Measurements from ENCODE around the gene CCDC63. TPM values are rescaled to one million over a fixed set of nuclear protein-coding genes. Genes with fewer than 3 reads are reported as not detected.

The CCDC63 gene
- polyA plus RNA-seq, 1 of the 3 experiments (the other 2 are of a cell fraction) = not detected

GRCh38 chr12:110916295-110916875, 69.6 kb downstream of the CCDC63 start:
- Histone ChIP-seq H3K4me3 (ENCODE audit: low read depth in 2 of 2, low read length in 1 of 2) (no peak overlapping the region), H3K79me2 (ENCODE audit: insufficient read depth) (no peaks in the 10 kb centered on the region), H3K9ac (no peak overlapping the region), H2AFZ (ENCODE audit: low read depth) (no peak overlapping the region), H3K9me3 (no peaks in the 10 kb centered on the region), H4K20me1 (ENCODE audit: insufficient read depth) (no peaks in the 10 kb centered on the region), H3F3A (replicated peaks; ENCODE audit: insufficient read depth) (peaks cover 8% of the 10 kb centered on the region), H3K4me2 (no peak overlapping the region), H3K27ac (ENCODE audit: low read depth in 2 of 2, low read length in 1 of 2) (no peak overlapping the region), H3K4me1 (ENCODE audit: control insufficient read depth in 1 of 2, insufficient read depth in 2 of 2, low read depth in 1 of 2, low read length in 1 of 2) (peaks cover 0 to 10% of the 10 kb centered on the region in 2 experiments; a peak in 1 of 4 replicates), H3K27me3 (ENCODE audit: insufficient read depth) (no peaks in the 10 kb centered on the region), H3K9me2 (no peaks in the 10 kb centered on the region), H3K36me3 (replicated peaks in 1 of 2; ENCODE audit: control insufficient read depth in 1 of 2, insufficient read depth in 2 of 2, low read length in 1 of 2) (no peaks in the 10 kb centered on the region)
- 69% methylated on average over 3 of the region's 3 CpGs for WGBS (ENCODE audit: low lambda C conversion rate)
- no peak for TF ChIP-seq FOXJ3 (CRISPR knock-in tag; IDR thresholded peaks at IDR 0.05)
- TF ChIP-seq ELF1 (IDR thresholded peaks at IDR 0.05) = no peak
- TF ChIP-seq, protein P1, sequence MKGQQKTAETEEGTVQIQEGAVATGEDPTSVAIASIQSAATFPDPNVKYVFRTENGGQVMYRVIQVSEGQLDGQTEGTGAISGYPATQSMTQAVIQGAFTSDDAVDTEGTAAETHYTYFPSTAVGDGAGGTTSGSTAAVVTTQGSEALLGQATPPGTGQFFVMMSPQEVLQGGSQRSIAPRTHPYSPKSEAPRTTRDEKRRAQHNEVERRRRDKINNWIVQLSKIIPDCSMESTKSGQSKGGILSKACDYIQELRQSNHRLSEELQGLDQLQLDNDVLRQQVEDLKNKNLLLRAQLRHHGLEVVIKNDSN (IDR thresholded peaks at IDR 0.05; ENCODE audit: borderline replicate concordance, low read depth) = no peak
- TF ChIP-seq, protein P2, sequence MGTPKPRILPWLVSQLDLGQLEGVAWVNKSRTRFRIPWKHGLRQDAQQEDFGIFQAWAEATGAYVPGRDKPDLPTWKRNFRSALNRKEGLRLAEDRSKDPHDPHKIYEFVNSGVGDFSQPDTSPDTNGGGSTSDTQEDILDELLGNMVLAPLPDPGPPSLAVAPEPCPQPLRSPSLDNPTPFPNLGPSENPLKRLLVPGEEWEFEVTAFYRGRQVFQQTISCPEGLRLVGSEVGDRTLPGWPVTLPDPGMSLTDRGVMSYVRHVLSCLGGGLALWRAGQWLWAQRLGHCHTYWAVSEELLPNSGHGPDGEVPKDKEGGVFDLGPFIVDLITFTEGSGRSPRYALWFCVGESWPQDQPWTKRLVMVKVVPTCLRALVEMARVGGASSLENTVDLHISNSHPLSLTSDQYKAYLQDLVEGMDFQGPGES (IDR thresholded peaks at IDR 0.05; ENCODE audit: low read depth, low read length) = no peak
- TF ChIP-seq RCOR1 (IDR thresholded peaks at IDR 0.05; ENCODE audit: low read length) = no peak
- TF ChIP-seq REST (IDR thresholded peaks at IDR 0.05; ENCODE audit: low read depth, low read length) = no peak
- TF ChIP-seq RXRA (IDR thresholded peaks at IDR 0.05; ENCODE audit: borderline replicate concordance, low read depth) = no peak
- TF ChIP-seq, protein P3, sequence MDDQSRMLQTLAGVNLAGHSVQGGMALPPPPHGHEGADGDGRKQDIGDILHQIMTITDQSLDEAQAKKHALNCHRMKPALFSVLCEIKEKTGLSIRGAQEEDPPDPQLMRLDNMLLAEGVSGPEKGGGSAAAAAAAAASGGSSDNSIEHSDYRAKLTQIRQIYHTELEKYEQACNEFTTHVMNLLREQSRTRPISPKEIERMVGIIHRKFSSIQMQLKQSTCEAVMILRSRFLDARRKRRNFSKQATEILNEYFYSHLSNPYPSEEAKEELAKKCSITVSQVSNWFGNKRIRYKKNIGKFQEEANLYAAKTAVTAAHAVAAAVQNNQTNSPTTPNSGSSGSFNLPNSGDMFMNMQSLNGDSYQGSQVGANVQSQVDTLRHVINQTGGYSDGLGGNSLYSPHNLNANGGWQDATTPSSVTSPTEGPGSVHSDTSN (IDR thresholded peaks at IDR 0.05) = peak; percentile 40; the same call in 1 of the 2 replicates
- peak; percentile 41 for TF ChIP-seq TCF12 (IDR thresholded peaks at IDR 0.05)
- TF ChIP-seq, protein P4, sequence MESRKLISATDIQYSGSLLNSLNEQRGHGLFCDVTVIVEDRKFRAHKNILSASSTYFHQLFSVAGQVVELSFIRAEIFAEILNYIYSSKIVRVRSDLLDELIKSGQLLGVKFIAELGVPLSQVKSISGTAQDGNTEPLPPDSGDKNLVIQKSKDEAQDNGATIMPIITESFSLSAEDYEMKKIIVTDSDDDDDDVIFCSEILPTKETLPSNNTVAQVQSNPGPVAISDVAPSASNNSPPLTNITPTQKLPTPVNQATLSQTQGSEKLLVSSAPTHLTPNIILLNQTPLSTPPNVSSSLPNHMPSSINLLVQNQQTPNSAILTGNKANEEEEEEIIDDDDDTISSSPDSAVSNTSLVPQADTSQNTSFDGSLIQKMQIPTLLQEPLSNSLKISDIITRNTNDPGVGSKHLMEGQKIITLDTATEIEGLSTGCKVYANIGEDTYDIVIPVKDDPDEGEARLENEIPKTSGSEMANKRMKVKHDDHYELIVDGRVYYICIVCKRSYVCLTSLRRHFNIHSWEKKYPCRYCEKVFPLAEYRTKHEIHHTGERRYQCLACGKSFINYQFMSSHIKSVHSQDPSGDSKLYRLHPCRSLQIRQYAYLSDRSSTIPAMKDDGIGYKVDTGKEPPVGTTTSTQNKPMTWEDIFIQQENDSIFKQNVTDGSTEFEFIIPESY (IDR thresholded peaks at IDR 0.05; ENCODE audit: borderline replicate concordance, low read depth) = no peak
- DNase-seq = no peak
- ChIA-PET POLR2A (interaction anchor here (0.8 kb wide), 1 partner anchor 13 kb away, joined by 3 read pairs; no protein-coding TSS in a partner anchor), CTCF (interaction anchor here (1.3 to 1.8 kb wide), 5 partner anchors 15 to 117 kb away, joined by 3 to 6 read pairs (median 3); no protein-coding TSS in a partner anchor)

Data from SK-N-SH (cell line).